Activated CD4-positive, alpha-beta memory T cell treated with anti-CD3 and anti-CD28 coated beads, Interleukin-2, amount 10 ng/mL, durations not matched to agents 7 days and 5 days (primary cell): Measurements from ENCODE around the gene PNPLA2. TPM values are rescaled to one million over a fixed set of nuclear protein-coding genes. Genes with fewer than 3 reads are reported as not detected.

Experiments
- CTCF ChIA-PET: fragments of 350-600 bp; sonication (Branson Sonifier 250); formaldehyde crosslinking; loops from one replicate; lab custom pipeline; 2021; ENCODE audit warnings: antibody characterized with exemption, inconsistent platforms; lab: Charles Lee
- POLR2A ChIA-PET: fragments of 350-600 bp; sonication (Branson Sonifier 250); formaldehyde crosslinking; loops from one replicate; lab custom pipeline; 2021; ENCODE audit warnings: antibody characterized with exemption; lab: Charles Lee
- DNase-seq: peaks from one replicate; pipeline ENCODE4 v3.0.0-alpha.2; 2020
- H3K27ac Mint-ChIP-seq: one replicate; pipeline ENCODE4 v1.8.0; 2021; ENCODE audit warnings: mild to moderate bottlenecking, mixed read lengths
- H3K27me3 Mint-ChIP-seq: one replicate; pipeline ENCODE4 v1.8.0; 2021; ENCODE audit warnings: mixed read lengths
- H3K36me3 Mint-ChIP-seq: one replicate; pipeline ENCODE4 v1.8.0; 2021; ENCODE audit warnings: low read depth, mixed read lengths
- H3K4me1 Mint-ChIP-seq: one replicate; pipeline ENCODE4 v1.8.0; 2021; ENCODE audit warnings: mixed read lengths
- H3K4me3 Mint-ChIP-seq: one replicate; pipeline ENCODE4 v1.8.0; 2021; ENCODE audit warnings: mild to moderate bottlenecking, mixed read lengths
- H3K9me3 Mint-ChIP-seq: one replicate; pipeline ENCODE4 v1.8.0; 2021; ENCODE audit warnings: mixed read lengths
- total RNA-seq, 2 experiments: library from RNA; stranded (reverse); gene quantifications; one replicate each; pipeline ENCODE4 v1.2.3, GENCODE V29; 2021

Gene PNPLA2
- total RNA-seq, 2 experiments from 2014 or later: 66.8 to 70.9 TPM

DNA sequence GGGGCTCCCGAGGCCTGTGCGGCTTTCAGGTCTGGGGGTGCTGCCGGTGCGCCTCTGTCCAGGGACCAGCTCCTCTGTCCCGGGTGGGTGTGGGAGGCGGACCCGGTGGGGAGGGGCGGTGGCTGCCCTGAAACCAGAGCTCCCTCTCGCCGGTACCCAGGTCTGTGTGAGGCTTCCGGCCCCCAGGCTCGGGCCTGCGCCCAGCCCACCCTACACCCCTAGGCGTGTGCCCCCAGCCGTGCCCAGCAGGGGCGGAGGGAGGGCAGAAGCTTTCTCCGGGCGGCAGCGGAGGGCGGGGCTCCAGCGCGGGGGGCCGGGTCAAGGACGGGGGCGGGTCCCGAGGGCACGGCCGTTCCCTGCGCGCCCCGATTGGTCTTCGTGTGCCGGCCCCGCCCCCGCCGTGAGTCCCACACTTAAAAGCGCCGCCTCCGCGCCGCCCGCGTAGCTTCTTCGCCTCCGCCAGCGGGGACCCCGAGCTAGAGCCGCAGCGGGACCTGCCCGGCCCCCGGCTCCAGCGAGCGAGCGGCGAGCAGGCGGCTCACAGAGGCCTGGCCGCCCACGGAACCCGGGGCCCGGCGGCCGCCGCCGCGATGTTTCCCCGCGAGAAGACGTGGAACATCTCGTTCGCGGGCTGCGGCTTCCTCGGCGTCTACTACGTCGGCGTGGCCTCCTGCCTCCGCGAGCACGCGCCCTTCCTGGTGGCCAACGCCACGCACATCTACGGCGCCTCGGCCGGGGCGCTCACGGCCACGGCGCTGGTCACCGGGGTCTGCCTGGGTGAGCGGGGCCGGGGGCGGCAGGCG is 616 bp downstream of the PNPLA2 start:
- peak; percentile 91 for DNase-seq
- peaks cover 15% of the 10 kb centered on the region for H3K4me1 Mint-ChIP-seq
- no peaks in the 10 kb centered on the region for H3K36me3 Mint-ChIP-seq
- H3K9me3 Mint-ChIP-seq: no peaks in the 10 kb centered on the region
- H3K27me3 Mint-ChIP-seq: no peaks in the 10 kb centered on the region
- POLR2A ChIA-PET: interaction anchor here (0.9 to 5.2 kb wide), 13 partner anchors 7 to 204 kb away, joined by 3 to 74 read pairs (median 4); partner anchors contain the start of genes CD151, CRACR2B, IRF7 and PIDD1
- H3K4me3 Mint-ChIP-seq: peak overlapping the region; percentile 74
- peak overlapping the region; percentile 47 for H3K27ac Mint-ChIP-seq
- CTCF ChIA-PET: interaction anchor here (1.0 to 2.0 kb wide), 5 partner anchors 8 to 370 kb away, joined by 3 to 8 read pairs (median 3); partner anchors contain the start of genes DEAF1, PTDSS2, RPLP2 and TMEM80

DNA sequence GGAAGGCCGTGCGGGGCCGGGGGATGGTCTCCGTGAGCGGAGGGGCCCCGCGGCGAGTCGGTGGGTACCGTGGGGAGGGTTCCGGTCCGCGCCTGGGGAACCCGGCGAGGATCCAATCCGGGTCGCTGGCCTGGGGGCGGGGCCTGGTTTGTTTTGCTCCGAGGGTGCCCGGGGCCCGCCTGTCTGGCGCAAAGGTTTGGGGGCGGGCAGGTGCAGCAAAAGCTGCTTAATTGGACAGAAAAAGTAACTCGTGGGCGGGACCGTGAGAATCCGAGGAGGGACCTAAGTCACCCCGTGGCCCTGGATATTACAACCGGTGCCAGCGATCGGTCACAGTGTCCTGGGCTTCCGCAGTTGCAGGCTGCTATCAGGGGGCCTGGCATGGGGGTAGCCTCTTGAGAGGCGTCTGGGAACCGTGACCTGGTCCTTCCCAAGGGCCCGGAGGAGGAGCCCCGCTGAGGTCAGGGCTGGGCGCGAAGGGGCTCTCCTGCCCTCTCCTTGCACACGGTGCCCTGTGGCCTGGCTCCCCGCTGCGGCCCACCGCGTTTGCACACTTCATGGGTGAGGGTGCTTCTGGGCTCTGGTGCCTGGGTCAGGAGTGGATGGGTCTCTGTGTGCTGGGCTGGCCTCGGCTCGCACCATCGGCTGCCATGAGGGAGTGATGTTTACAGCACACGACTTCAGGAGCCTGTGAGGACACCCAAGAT is 1.4 kb downstream of the PNPLA2 start:
- peak; percentile 95 for DNase-seq
- peaks cover 15% of the 10 kb centered on the region for H3K4me1 Mint-ChIP-seq
- ChIA-PET CTCF (interaction anchor here (1.0 to 2.0 kb wide), 4 partner anchors 9 to 370 kb away, joined by 3 to 8 read pairs (median 4); partner anchors contain the start of genes PTDSS2, RPLP2 and TSPAN4), POLR2A (interaction anchor here (0.7 to 5.2 kb wide), 11 partner anchors 8 to 204 kb away, joined by 3 to 74 read pairs (median 5); partner anchors contain the start of genes CD151, CRACR2B, IRF7 and PIDD1)
- H3K27me3 Mint-ChIP-seq: no peaks in the 10 kb centered on the region
- peak overlapping the region; percentile 72 for H3K27ac Mint-ChIP-seq
- peaks cover 4% of the 10 kb centered on the region for H3K36me3 Mint-ChIP-seq
- peak overlapping the region; percentile 74 for H3K4me3 Mint-ChIP-seq
- H3K9me3 Mint-ChIP-seq: no peaks in the 10 kb centered on the region

DNA sequence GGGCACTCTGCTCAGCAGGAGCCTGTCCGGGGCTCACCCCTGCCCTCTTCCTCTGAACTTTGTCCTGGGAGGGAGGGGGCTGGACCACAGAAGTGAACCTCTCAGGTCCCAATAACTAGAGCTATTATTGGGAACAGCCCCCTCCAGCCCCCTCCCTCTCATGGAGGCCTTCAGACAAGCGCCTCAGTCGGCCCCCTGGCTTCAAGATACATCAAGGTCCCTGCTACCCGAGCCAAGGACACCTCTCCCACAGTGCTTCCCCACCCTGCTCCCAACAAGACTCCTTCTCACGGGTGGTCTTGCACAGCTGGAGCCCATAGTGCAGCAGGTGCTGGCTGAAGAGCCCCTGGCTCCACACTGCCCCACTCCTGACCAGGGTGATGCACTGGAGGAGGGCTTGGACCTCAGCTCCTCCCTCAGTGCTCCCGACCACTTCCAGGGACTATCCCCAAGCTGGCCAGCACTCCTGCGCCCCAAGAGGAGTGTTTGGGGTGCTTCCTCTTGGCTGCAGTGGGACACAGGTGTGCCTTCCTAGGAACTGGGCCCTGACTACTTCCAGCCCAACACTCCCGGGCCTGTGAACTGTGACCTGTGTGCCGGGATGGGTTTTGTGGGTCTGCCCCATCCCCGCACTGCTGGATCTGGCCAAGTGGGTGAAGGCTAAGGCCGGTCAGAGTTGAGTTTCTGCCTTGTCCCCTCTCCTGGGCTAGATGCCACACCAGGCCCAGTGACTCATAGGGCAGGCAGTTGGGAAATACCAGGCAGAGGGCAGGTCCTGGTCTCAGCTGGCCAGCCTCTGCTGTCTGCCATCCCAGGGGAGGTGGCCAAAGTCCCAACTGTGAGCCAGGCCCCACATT is 2.2 kb downstream of the PNPLA2 start:
- H3K9me3 Mint-ChIP-seq: no peaks in the 10 kb centered on the region
- CTCF ChIA-PET: interaction anchor here (1.0 to 2.0 kb wide), 3 partner anchors 10 to 22 kb away, joined by 3 to 8 read pairs (median 4); partner anchors contain the start of genes RPLP2 and TSPAN4
- peak overlapping the region; percentile 74 for H3K4me3 Mint-ChIP-seq
- H3K27me3 Mint-ChIP-seq: no peaks in the 10 kb centered on the region
- POLR2A ChIA-PET: interaction anchor here (0.5 to 5.2 kb wide), 9 partner anchors 9 to 205 kb away, joined by 3 to 74 read pairs (median 12); partner anchors contain the start of genes CD151, CRACR2B, IRF7 and PIDD1
- H3K36me3 Mint-ChIP-seq: peaks cover 7% of the 10 kb centered on the region
- H3K27ac Mint-ChIP-seq: peak overlapping the region; percentile 40
- DNase-seq: no peak
- peaks cover 15% of the 10 kb centered on the region for H3K4me1 Mint-ChIP-seq

DNA sequence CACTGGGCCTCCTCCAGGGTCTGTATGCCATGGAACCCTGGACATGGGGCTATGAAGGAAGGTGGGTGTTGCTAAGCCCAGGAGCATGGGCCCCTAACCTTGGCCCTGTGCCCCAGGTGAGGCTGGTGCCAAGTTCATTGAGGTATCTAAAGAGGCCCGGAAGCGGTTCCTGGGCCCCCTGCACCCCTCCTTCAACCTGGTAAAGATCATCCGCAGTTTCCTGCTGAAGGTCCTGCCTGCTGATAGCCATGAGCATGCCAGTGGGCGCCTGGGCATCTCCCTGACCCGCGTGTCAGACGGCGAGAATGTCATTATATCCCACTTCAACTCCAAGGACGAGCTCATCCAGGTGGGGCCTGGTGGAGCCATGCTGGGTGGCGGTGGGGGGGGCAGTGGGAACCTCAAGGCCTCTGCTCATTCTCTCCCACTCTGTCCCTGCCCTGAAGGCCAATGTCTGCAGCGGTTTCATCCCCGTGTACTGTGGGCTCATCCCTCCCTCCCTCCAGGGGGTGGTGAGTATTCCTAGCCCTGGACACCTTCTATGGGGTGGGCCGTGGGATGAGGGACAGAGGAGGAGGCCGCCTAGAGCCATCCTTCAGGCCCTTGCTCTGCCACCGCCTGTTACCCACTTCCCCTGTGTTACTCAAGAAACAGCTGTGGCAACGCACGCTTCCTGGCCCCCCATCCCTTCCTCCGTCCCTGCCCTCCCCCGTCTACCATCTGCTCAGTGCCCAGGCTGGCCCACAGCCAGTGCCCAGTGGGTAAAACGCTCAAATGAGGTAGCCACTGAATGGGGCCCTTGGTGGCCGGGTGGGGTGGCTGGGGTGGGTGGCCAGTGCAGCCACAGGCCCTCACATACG is 3.0 kb downstream of the PNPLA2 start:
- peak overlapping the region; percentile 74 for H3K4me3 Mint-ChIP-seq
- H3K36me3 Mint-ChIP-seq: peaks cover 7% of the 10 kb centered on the region
- no peaks in the 10 kb centered on the region for H3K27me3 Mint-ChIP-seq
- no peak overlapping the region for H3K27ac Mint-ChIP-seq
- ChIA-PET POLR2A (interaction anchor here (2.8 to 5.2 kb wide), 3 partner anchors 10 to 20 kb away, joined by 32 to 74 read pairs (median 62); partner anchors contain the start of genes CD151, CRACR2B, POLR2L and RPLP2), CTCF (interaction anchor here (1.3 kb wide), 1 partner anchor 10 kb away, joined by 3 read pairs; no protein-coding TSS in a partner anchor)
- no peak for DNase-seq
- H3K9me3 Mint-ChIP-seq: no peaks in the 10 kb centered on the region
- H3K4me1 Mint-ChIP-seq: peaks cover 21% of the 10 kb centered on the region

DNA sequence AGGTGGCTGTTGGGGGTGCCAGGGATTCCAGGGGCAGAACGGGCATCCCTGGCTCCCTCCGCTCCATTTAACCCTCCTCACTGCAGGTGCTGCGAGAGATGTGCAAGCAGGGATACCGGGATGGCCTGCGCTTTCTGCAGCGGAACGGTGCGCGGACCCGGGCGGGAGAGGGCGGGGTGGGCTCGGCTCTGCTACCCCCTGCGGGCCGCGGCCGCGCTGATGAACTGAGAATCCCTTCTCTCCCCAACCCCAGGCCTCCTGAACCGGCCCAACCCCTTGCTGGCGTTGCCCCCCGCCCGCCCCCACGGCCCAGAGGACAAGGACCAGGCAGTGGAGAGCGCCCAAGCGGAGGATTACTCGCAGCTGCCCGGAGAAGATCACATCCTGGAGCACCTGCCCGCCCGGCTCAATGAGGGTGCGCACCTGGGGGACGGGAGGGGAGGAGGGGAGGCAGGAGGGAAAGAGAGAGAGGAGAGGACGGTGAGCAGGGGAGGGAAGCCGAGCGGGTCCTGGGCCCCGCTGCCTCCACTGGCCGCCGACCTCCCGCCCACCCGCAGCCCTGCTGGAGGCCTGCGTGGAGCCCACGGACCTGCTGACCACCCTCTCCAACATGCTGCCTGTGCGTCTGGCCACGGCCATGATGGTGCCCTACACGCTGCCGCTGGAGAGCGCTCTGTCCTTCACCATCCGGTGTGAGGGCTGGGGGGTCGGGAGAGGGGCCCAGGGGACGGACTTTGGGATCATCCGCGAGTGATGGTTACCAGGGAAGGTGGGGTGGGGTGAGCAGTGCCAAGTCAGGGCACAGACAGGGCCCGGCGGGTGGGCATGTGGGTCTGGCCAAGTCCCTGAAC is 5.0 kb downstream of the PNPLA2 start:
- H3K4me1 Mint-ChIP-seq: peaks cover 30% of the 10 kb centered on the region
- POLR2A ChIA-PET: interaction anchor here (1.0 kb wide), 2 partner anchors 15 to 18 kb away, joined by 3 to 4 read pairs; partner anchors contain the start of gene RPLP2

DNA sequence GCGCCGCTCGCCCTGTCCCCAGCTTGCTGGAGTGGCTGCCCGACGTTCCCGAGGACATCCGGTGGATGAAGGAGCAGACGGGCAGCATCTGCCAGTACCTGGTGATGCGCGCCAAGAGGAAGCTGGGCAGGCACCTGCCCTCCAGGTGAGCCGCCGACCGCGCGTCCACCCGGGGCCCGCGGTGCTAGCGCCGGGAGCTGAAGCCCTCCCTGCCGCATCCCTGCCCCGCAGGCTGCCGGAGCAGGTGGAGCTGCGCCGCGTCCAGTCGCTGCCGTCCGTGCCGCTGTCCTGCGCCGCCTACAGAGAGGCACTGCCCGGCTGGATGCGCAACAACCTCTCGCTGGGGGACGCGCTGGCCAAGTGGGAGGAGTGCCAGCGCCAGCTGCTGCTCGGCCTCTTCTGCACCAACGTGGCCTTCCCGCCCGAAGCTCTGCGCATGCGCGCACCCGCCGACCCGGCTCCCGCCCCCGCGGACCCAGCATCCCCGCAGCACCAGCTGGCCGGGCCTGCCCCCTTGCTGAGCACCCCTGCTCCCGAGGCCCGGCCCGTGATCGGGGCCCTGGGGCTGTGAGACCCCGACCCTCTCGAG is 5.7 kb downstream of the PNPLA2 start:
- no peak overlapping the region for H3K27ac Mint-ChIP-seq
- no peak for DNase-seq
- H3K27me3 Mint-ChIP-seq: peaks cover 19% of the 10 kb centered on the region
- no peaks in the 10 kb centered on the region for H3K9me3 Mint-ChIP-seq
- no peak overlapping the region for H3K4me3 Mint-ChIP-seq
- ChIA-PET POLR2A (interaction anchor here (1.0 to 2.0 kb wide), 2 partner anchors 13 to 16 kb away, joined by 4 to 5 read pairs; partner anchors contain the start of gene RPLP2), CTCF (no interaction called here)
- H3K36me3 Mint-ChIP-seq: peaks cover 7% of the 10 kb centered on the region
- H3K4me1 Mint-ChIP-seq: peaks cover 37% of the 10 kb centered on the region

More for the DNA sequence above, 5.0 kb downstream of the PNPLA2 start:
- CTCF ChIA-PET: interaction anchor here (0.6 kb wide), 1 partner anchor 10 kb away, joined by 3 read pairs; no protein-coding TSS in a partner anchor
- peaks cover 13% of the 10 kb centered on the region for H3K27me3 Mint-ChIP-seq
- H3K27ac Mint-ChIP-seq: no peak overlapping the region
- DNase-seq: no peak
- H3K36me3 Mint-ChIP-seq: peaks cover 7% of the 10 kb centered on the region
- H3K9me3 Mint-ChIP-seq: no peaks in the 10 kb centered on the region
- H3K4me3 Mint-ChIP-seq: no peak overlapping the region

DNA sequence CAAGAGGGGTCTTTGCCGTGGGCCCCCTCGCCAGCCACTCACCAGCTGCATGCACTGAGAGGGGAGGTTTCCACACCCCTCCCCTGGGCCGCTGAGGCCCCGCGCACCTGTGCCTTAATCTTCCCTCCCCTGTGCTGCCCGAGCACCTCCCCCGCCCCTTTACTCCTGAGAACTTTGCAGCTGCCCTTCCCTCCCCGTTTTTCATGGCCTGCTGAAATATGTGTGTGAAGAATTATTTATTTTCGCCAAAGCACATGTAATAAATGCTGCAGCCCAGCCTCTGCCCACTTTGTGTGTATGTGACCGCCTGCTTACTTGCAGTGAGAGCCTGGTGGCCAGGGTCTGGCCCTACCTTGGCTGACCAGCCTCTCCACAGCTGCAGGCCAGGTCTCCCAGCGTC is 6.2 kb downstream of the PNPLA2 start:
- CTCF ChIA-PET: no interaction called here
- H3K27ac Mint-ChIP-seq: no peak overlapping the region
- peaks cover 43% of the 10 kb centered on the region for H3K4me1 Mint-ChIP-seq
- H3K9me3 Mint-ChIP-seq: no peaks in the 10 kb centered on the region
- H3K36me3 Mint-ChIP-seq: peaks cover 7% of the 10 kb centered on the region
- POLR2A ChIA-PET: interaction anchor here (1.0 to 2.0 kb wide), 2 partner anchors 12 to 16 kb away, joined by 4 to 5 read pairs; partner anchors contain the start of gene RPLP2
- peaks cover 25% of the 10 kb centered on the region for H3K27me3 Mint-ChIP-seq
- DNase-seq: no peak
- no peak overlapping the region for H3K4me3 Mint-ChIP-seq

DNA sequence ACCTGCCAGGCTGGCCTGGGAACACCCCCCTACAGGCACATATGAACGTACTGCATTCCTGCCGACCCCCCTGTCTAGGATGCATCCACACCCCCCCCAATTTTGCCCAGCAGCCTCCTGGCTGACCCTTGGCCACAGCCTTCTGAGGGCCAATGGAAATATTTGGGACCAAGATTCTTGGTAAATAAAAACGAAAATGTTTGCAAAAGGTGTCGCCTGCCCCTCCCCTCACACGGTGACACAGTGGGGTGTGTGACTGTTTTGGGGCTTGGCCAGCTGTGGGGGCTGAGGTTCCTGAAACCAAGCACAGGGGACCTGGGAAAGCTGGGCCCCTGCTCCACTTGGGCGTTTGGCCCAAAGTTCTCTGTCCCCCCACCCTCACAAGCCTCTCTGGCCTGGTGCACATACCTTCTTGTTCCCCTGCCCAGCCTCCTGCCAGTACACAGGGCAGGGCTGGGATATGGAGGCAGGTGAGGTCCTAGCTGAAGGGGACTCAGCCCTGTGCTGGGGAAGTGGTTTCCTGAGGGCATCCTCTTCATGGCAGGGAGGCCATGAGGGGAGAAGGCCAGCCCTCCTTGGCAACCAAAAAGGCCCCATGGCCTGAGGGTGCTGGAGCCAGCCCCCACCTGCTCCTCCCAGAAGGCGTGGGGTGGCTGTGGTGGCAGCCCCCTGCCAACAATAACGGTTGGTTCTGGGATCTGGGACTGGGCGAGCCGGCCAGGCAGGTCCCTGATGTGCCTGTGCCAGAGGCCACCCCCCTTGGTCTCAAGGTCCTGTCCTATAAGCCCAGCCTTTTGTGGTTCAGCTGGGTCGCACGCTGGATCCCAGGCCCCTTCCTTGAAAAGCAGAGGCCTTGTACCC is 6.9 kb downstream of the PNPLA2 start:
- H3K4me3 Mint-ChIP-seq: no peak overlapping the region
- H3K27ac Mint-ChIP-seq: no peak overlapping the region
- POLR2A ChIA-PET: interaction anchor here (0.9 to 6.0 kb wide), 4 partner anchors 11 to 17 kb away, joined by 4 to 45 read pairs (median 6); partner anchors contain the start of genes POLR2L, RPLP2 and TSPAN4
- CTCF ChIA-PET: no interaction called here
- peaks cover 26% of the 10 kb centered on the region for H3K27me3 Mint-ChIP-seq
- peaks cover 7% of the 10 kb centered on the region for H3K36me3 Mint-ChIP-seq
- DNase-seq: no peak
- peaks cover 42% of the 10 kb centered on the region for H3K4me1 Mint-ChIP-seq
- H3K9me3 Mint-ChIP-seq: no peaks in the 10 kb centered on the region

DNA sequence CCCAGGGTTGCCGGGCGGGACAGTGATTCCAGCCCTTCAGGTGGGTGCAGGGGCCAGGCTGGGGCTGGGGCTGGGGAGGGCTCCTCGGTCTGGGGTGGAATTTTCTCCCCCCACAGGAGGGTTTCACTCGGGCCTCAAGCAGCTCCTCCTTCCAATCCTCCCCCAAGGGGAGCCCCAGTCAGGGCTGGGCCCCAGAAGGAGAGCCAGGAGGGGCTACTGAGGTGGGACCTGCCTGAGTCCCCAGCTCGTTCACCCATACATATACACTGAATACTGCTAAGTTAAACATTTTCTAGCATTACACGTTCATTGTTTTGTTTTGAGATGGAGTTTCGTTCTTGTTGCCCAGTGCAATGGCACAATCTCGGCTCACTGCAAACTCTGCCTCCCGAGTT is 7.5 kb downstream of the PNPLA2 start:
- no peak overlapping the region for H3K27ac Mint-ChIP-seq
- no peaks in the 10 kb centered on the region for H3K9me3 Mint-ChIP-seq
- peak overlapping the region; percentile 75 for H3K4me3 Mint-ChIP-seq
- peaks cover 29% of the 10 kb centered on the region for H3K27me3 Mint-ChIP-seq
- DNase-seq: no peak
- H3K4me1 Mint-ChIP-seq: peaks cover 41% of the 10 kb centered on the region
- POLR2A ChIA-PET: interaction anchor here (0.9 to 6.0 kb wide), 4 partner anchors 11 to 17 kb away, joined by 4 to 45 read pairs (median 6); partner anchors contain the start of genes POLR2L, RPLP2 and TSPAN4
- CTCF ChIA-PET: no interaction called here
- peaks cover 7% of the 10 kb centered on the region for H3K36me3 Mint-ChIP-seq
